GM18498 (cell line): ENCODE measurements around the gene IYD.

Experiments
- ATAC-seq: cut with Tn5 transposase; IDR thresholded peaks from one replicate; pipeline ENCODE4 v1.9.1; 2021; ENCODE audit warnings: mild to moderate bottlenecking, moderate library complexity; ENCODE audit not compliant: unreplicated experiment

Gene IYD, protein sequence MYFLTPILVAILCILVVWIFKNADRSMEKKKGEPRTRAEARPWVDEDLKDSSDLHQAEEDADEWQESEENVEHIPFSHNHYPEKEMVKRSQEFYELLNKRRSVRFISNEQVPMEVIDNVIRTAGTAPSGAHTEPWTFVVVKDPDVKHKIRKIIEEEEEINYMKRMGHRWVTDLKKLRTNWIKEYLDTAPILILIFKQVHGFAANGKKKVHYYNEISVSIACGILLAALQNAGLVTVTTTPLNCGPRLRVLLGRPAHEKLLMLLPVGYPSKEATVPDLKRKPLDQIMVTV

DNA sequence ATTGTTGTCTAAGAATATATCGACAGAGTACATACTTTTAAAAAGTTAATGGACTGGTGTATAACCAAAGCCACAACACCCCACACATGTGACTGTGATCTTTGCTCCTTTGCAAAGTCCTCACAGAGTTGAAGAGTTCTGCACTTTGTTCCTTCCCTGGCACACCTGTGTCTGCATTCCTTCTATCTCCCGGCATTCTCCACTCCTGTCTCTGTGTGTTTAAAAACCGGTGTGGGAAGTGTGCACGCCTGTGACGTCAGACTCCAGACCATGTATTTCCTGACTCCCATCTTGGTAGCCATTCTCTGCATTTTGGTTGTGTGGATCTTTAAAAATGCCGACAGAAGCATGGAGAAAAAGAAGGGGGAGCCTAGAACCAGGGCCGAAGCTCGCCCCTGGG is at the start of gene IYD:
Gene IYD, plus strand, starts transcription at position 251 of the 400 bp plus-strand sequence. Its CDS starts 20 bp downstream, at position 271.
- no peak for ATAC-seq

DNA sequence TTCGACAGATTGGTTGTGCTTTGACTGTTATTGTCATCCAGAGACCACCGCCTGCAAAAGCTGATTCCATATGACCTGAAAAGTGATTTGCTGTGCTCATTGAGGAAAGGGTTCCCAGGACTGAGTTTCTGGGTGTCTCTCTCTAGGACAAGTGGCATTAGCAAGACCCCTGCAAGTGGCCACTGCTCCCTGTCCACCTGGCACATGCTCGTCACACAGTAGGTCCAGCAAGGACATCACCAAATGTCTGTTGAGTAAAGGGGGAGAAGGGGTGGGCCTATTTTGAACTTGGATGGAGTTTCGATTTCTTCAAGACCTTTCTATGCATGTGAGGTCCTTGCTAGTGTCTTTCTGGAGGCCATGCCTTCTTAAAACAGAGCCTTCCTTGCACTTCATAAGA is 48.9 kb upstream of the IYD start:
- no peak for ATAC-seq

DNA sequence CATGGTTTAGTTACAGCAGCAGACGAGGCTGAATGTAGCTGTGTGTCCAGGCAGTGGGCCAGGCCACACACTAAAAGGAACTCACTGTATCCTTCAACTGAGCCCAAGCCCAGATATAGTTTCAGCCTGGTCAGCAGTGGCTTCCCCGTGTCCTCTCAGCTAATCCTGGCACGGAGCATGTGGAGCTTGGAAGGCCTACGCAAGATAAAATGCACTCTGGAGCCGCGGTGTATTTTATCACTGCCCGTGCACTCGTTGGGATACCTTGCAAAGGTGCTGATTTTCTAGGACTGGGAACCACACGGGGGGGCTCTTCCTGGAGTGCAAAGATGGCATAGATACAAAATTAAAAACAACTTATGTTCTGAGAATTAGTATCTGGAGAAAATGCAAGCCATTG is 48.4 kb upstream of the IYD start:
- ATAC-seq = no peak

DNA sequence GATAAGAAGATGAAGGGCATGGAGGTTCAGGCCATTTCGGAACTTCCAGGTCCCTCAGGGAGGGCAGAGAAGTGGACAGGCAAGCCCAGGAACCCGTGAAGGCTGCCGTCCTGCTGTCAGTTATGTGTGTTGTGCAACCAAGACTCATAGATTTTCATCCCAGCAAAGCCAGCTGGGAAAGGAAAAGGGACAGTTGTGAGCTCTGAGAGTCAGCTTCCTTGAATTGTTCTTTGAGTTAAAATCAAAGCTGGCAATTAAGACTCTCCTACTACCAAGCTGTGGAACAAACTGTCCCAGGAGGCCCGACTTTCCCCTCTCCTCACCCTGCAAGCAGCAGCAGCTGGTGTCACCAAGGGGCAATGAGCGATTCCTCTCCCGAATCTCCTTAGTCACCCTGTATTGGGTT is 46.3 kb upstream of the IYD start:
- ATAC-seq = no peak

DNA sequence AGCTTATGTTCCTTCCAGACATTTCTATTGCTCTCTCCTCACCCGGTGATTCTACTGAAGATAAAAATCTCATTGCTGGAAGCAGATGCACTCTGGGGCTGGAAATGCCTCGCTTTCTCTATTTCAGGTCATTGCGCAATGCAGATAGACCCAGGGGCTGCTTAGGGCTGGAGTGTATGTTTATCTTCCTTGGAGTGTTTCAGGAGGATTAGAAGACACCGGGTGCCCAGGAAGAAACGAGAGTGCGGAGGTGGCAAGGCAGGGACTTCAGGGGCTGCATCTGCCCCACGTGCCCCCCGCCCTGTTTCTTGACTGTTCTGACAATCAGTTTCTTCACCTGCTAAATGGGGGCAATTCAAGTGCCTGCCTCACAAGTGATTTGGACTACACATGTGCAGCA is 45.6 kb upstream of the IYD start:
- no peak for ATAC-seq

DNA sequence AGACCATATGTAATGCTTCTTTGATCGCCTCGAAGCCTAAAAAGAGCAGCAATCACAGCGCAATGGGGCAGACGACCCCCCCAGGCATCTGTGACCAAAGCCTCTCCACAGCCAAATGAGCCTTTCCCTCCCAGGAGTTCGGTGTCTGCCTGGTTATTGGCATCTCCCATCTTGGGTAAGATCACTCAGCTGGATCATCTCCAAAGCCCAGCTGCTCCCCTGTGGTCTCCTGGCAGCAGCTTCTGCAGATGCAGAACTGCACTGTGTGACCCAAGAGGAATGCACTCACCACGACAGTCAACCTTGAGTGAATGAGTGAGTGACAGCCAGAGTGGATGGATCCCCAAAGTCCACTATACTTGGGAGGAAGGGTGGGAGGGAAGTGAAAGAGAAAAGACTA is 44.8 kb upstream of the IYD start:
- no peak for ATAC-seq

DNA sequence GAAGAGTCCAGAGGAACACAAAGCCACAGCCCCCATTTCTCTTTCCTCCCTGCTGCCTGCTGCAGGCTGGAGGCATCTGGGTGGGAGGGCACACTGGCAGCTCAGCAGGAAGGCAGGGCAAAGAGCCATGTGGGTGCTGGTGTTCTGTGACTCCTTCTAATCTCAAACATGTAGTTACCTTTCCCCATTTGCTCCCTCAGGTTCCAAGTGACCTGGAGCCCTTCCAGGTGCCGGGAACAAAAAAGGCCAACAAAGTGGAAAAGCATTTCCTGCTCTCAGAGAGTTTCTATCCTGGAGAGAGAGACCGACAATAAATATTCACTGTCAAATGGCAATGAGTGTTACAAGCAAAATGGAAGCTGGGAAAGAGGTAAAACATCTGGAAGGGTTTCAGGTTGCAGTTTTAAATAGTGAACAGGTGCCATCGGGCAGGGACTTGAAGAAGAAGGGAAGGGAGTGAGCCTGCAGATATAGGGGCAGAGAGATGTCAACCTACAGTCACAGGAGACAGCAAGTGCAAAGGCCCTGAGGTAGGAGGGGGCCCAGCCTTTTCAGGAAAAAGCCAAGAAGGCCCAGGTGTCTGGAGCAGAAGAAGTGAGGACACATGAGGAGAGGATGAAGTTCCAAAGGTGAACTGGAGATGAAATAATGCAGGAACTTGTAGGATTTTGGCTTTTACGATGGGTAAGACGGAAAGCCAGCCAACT is 43.6 kb upstream of the IYD start:
- ATAC-seq = no peak

GRCh38 chr6:150327117-150327774 is 41.6 kb upstream of the IYD start:
- no peak for ATAC-seq

- ATAC-seq = no peak
These were observed 39.9 kb upstream of the IYD start for GRCh38 chr6:150328744-150329405.

DNA sequence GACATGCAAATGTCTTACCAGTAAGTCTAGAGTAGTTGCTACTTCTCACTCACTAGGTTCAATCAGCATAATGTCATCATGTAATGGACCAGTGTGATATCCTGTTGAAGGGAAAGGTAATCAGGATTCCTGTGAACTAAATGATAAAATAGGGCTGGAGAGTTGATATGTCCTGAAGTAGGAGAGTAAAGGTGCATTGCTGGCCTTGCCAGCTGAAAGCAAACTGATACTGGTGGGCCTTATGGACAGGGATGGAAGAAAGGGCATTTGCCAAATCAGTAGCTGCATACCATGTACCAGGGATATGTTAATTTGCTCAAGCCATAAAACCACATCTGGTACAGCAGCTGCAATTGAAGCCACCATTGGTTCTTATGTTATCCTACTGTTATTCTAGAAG is 37.5 kb upstream of the IYD start:
- no peak for ATAC-seq

DNA sequence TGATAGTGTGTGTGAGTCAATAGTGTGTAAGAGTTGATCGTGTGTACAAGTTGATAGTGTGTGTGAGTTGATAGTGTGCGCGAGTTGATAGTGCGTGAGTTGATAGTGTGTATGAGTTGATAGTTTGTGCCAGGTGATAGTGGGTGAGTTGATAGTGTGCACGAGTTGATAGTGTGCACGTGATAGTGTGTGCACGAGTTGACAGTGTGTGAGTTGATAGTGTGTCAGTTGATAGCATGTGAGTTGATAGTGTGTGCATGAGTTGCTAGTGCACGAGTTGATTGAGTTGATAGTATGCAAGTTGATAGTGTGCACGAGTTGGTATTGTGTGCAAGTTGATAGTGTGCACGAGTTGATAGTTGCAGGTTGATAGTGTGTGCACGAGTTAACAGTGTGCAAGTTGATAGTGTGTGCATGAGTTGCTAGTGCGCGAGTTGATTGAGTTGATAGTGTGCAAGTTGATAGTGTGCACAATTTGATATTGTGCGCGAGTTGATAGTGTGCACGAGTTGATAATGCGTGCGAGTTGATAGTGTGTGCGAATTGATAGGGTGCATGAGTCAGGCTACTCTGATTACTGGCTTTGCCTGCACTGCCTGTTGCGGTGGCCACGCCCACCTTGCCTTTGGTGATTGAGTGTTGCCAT is 35.8 kb upstream of the IYD start:
- no peak for ATAC-seq

DNA sequence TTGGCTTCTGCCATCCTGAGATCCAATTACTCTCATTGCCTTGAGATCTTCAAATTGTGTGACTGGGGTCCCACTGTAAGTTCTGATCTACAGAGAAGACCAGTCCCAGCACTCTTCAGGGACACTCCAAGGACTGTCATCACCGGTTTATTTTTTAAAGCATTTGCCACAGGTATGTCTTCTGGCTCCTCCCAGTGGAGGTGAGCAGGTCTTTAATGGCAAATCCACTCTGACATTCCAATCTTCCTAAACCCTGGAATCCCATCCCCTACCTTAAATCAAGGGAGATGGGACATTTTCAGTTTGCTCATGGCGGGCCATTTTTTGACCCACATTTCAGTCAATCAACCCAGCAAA is 35.2 kb upstream of the IYD start:
- ATAC-seq = no peak

DNA sequence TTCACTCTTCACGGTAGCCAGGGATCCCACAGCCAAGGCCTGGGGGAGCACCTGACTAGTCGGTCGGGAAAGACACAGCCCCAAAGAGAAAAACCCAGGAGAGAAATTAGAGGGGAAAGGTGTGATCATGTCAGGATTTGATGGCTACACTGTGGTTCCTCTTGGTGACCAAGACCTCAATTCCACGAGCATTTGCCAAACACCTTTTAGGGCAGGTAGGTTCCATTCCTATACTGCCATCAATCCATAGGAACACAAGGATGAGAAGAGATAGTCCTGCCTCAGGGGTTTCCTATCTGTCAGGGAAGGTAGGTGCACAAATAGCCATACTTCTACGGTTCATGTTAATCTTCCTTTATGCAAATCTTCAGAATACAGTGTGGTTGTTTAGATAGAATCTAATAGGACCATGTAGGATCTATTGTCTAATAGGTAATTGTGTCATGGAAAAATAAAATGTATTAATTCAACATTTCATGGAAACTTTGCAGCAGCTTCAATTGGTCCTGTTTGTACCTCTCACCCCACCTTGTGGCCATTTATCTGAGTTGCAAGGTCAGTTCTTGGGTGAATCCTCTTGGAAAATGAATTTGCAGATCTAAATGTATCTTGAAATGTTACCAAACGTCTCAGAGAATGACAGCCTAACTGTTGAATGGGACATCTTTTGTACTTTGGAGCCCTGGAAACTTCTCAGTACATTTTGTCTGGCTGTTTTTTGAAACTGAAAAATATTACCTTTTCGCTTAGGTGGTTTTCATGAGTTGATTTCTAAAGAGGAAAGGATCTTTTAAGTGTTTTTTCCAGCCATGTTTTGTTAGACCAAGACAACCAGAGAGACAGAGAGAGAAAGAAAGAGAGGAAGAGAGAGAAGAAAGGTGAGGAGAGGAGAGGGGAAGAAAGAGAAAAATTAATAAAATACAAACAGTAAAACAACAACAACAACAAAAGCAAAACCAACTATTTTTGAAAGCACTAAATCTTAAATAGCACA is 33.7 kb upstream of the IYD start:
- no peak for ATAC-seq

- ATAC-seq = peak; percentile 59
These were observed 32.5 kb upstream of the IYD start for GRCh38 chr6:150336299-150336698.

DNA sequence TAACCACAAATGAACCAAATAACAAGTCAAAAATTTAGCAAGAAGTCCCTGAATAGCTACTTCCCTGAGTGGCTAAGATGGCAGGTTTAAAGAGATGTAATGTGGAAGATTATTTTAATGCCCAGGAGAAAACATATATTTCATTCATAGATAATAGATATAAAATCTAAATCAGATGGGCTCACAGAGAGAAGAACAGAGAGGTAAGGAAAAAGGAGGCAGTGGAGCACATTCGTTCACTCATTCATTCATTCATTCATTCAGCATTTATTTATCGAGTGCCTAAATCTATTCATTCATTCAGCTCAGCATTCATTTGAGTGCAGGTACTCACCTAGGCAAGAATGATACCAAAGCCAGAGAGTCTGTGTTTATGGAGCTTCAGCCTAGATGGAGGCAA is 32.1 kb upstream of the IYD start:
- ATAC-seq = no peak

DNA sequence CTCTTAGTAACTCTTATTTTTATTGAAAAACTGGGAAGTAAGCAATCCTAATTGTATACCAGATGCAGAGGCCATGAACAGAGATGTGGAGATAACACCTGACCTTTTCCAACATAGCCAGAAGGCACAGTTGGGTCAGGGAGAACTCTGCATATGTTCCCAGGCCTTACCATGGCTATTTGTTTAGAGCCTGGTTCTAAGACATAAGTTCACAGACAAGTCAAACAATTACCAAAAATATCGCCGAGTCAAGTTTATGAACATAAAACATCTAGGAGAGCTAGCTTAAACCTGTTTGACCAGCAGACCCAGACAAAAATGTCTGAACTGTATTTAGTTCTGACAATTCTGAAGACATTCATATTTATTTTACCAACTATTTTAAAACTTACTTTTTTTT is 26.7 kb upstream of the IYD start:
- no peak for ATAC-seq

GRCh38 chr6:150343434-150343833 is 25.4 kb upstream of the IYD start:
- ATAC-seq = no peak

- ATAC-seq = no peak
These were observed 23.0 kb upstream of the IYD start for GRCh38 chr6:150345781-150346180.

- no peak for ATAC-seq
These were observed 22.5 kb upstream of the IYD start for GRCh38 chr6:150346346-150346745.

DNA sequence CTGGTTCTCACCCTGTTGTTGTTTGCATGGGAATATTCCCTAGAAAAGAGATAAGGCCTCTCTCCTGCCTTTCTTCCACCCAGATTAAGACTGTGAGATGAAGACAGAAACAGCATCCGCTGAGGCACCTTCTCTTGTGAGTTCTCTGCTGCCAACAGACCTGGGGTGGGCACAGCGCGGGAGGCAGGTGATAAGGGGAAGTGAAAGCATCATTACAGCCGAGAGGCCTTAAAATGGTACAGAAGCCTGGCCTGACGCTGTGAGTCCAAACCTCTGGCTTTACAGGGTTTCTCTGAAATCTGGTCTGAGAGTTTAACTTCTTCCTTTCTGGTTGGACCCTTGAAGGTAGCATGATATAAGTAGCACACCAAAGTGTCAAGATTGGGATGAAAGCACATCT is 21.0 kb upstream of the IYD start:
- no peak for ATAC-seq
